Effector CD4-positive, alpha-beta T cell (primary cell): ENCODE measurements around the gene DTNBP1.

ENCODE experiments used
- DNase-seq: peaks from one replicate; pipeline ENCODE4 v3.0.0-alpha.2; 2020

The DTNBP1 gene

DNA sequence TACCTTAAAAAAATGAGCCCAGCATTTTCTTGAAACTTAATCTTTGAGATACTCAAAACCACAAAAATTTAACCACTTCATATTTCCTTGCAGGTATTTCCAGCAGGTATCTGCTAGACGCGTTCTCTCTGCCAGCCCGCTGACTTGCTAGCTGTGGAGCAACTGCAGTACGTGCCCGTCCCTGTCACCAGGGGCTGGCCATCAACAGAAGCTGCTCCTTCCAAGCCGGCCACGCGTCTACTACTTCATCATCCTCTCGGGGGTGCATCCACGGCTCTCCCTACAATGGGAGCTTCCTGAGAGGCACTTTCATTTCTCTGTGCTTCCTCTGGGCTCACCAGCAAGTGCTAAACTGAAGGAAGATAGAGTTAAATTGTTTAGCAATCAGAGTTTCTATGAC, 132.4 kb downstream of the DTNBP1 start:
- no peak for DNase-seq

DNA sequence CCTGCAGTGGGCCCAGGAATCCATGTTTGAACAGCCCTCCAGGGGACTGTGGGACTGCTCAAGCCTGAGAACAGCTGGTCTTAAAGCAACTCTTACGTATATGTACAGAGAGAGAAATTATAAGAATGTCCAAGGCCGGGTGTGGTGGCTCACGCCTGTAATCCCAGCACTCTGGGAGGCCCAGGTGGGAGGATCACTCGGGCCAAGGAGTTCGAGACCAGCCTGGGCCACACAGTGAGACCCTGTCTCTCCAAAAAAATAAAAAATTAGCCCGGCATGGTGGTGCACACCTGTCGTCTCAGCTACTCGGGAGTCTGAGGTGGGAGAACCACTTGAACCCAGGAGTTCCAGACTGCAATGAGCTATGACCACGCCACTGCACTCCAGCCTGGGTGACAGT, 134.0 kb downstream of the DTNBP1 start:
- DNase-seq, result no peak

GRCh38 chr6:15527838-15528617, 134.8 kb downstream of the DTNBP1 start:
- no peak for DNase-seq

DNA sequence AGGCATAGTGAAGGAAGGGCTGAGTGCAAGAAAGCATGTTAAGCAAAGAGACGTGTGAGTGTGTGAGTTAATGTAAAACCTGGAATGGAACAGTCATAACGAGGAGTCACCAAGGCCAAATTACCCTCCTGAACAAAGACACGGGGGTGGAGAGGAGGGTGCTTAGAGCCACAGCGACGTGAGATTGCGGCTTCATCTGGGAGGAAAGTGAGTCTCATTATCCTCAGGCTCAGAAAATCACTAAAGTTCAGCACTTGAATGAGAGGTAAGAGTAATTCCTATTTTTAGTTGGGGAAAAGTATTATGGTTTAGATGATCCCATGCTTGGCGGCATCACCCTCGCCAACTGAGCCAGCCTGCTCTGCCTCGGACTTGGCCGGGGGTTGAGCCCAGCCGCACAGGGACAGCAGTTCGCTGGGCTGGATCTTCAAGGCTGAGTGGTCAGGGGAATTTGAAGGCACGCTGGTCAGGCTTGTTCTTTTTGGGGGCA, 136.6 kb downstream of the DTNBP1 start:
- DNase-seq, result no peak

- DNase-seq, result no peak
Observed at GRCh38 chr6:15524861-15525401, 137.9 kb downstream of the DTNBP1 start.

- no peak for DNase-seq
Observed at GRCh38 chr6:15523679-15524630, 138.9 kb downstream of the DTNBP1 start.

DNA sequence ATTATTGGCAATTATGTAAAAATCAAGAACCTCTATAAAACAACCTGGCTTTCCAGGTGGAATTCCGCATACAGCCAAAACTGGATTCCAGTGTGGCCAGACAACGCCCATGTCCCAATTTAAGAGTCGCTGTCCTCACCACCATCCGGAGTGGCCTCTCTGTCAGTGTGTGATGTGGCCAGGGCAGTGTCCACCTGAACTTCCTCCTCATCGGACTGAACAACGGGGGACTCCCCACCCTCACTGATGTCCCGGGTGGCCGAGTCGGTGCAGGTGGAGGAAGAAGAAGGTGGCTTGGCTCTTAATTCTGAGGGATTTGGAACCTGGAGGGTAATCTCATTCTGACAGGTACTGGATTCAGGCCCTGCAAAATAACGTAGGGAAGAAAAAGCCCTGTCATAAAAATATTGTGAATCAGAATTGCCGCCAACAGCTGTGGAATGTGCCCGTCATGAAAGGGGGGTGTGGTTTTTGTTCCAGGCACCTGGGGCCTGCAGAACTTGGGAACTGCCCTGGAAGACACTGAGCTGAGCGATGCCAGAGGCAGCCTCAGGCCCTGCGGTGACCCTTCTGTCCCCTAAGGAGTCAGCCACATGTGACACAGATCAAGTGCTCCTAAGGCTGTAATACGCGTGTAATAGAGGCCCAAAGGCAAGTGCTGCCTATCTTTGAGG, 139.8 kb downstream of the DTNBP1 start:
- DNase-seq, result no peak

- no peak for DNase-seq
Observed at GRCh38 chr6:15522427-15522826, 140.4 kb downstream of the DTNBP1 start.

- no peak for DNase-seq
Observed at GRCh38 chr6:15522026-15522425, 140.8 kb downstream of the DTNBP1 start.

DNA sequence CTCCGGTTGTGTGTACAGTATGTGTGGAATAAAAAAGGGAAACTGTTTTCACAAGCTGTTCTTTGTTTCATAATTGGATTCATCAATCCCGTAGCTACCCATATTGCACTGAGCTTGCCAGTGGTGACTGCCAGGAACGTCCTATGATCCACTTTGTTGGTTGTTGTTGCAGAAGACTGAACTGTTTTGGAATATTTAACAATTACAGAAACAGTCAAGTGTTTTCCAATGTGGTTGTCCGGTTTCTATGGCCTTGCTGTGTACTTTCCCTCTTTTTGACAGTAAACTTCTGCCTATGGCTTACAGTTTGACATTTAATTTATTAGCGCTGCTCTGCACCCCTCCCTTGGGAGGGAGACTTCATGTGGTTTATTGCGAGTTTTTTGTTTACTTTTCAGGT, 141.2 kb downstream of the DTNBP1 start:
- no peak for DNase-seq

GRCh38 chr6:15520626-15521203, 142.1 kb downstream of the DTNBP1 start:
- DNase-seq, result no peak

- no peak for DNase-seq
Observed at GRCh38 chr6:15519681-15520080, 143.1 kb downstream of the DTNBP1 start.

GRCh38 chr6:15518878-15519277, 143.9 kb downstream of the DTNBP1 start:
- no peak for DNase-seq

DNA sequence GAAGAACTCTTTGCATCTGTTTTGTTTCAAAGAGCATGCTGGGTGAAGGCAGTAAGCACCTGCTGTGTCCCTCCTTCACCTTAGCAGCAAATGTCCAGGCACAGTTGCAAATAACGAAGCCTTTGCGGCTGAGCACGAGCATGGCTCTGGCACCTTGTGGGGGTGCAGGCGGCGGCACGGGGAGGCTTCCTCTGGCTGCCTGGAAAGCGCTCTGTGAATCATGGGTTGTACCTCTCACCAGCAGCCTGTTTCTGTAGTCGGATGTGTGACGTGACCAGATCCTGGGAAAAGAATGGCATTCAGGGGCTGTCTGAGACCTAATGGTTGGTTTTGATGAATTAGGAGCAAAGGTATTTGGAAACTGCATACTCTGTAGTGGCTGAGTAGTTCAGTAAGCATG, 144.8 kb downstream of the DTNBP1 start:
- DNase-seq, result no peak

GRCh38 chr6:15517600-15517999, 145.2 kb downstream of the DTNBP1 start:
- no peak for DNase-seq

DNA sequence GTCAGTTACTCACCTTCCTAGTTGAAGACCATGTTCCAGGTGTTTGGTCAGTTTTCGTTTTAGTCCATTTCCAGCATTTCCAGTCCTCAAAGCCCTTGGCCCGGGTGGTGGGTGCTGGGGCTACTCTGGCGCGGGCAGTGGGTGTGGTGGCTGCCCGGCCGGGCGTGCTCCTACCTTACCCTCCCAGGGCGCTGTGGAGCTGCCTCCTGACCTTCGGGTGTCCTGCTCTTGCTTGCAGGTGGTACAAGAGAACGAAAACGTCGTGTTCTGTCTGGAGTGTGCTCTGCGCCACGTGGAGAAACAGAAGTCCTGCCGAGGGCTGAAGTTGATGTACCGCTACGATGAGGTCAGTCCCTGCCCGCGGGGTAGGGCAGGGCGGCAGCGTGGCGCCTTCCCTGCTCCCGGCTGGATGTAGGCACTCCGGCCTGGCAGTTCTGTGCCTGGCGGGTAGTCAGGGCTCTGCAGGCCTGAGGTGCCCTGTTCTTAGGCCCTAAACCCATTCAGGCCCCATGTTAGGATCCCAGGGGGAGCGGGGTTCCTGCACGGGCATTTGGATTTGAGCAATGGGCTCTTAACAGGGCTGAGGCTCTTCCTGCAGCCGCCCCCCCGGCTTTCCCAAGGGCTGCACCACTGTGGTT, 145.8 kb downstream of the DTNBP1 start:
- DNase-seq, result no peak

DNA sequence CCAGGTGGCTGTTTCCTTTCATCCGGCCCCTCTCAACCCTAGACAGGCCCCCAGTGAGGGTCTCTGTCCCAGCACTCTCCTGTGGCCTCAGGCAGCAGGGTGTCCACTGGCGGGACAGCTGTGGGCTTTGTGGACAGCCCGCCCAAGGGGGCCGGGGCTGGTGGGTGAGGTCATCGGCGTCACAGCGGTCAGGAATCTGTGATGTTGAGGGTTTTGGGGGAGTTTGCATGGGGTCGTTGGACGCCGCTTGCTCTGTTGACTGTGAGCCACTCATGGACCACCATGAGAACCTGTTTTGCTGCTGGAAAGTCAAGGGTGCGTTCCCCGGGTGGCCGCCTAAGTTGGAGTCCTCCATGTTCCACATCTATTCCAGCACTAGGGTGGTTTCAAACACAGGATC, 146.4 kb downstream of the DTNBP1 start:
- no peak for DNase-seq

- no peak for DNase-seq
Observed at GRCh38 chr6:15515660-15516375, 147.0 kb downstream of the DTNBP1 start.

DNA sequence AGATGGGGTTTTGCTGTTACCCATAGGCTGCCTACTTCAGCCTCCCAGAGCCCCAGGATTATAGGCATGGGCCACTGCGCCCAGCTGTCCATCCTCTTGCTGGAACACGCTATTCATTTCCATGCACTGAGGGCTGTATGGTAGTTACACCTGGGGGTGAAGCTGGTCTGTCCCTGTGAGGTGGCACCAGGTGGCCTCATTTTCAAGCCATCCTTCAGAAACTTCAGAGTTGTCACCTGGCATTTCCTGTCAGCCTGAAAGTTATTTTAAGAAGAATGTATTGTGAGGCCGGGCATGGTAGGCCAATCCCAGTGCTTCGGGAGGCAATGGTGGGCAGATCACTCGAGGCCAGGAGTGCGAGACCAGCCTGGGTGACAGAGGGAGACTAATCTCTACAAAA, 147.6 kb downstream of the DTNBP1 start:
- DNase-seq, result no peak

GRCh38 chr6:15513801-15514711, 148.8 kb downstream of the DTNBP1 start:
- no peak for DNase-seq
